CMK (cell line): Measurements from ENCODE around the gene ADAM30.
A peak's percentile ranks its signal among the peaks of the same experiment; 100 is the strongest.
"Not testable (repeated sequence)": the region's sequence is repeated elsewhere in the genome, so short reads cannot be mapped to it uniquely, and the experiment has no call there.

ENCODE experiments used
- DNase-seq: peaks from one replicate; pipeline ENCODE4 v3.0.0-alpha.2; 2010; ENCODE audit warnings: low read depth

Gene ADAM30

GRCh38 chr1:119873135-119874015 is 22.9 kb downstream of the ADAM30 start:
- no peak for DNase-seq

- DNase-seq, result no peak
Observed at GRCh38 chr1:119871881-119872280, 24.4 kb downstream of the ADAM30 start.

GRCh38 chr1:119870917-119871596 is 25.3 kb downstream of the ADAM30 start:
- peak; percentile 50 for DNase-seq

GRCh38 chr1:119869995-119870394 is 26.3 kb downstream of the ADAM30 start:
- no peak for DNase-seq

- DNase-seq, result no peak
Observed at GRCh38 chr1:119868176-119868575, 28.1 kb downstream of the ADAM30 start.

GRCh38 chr1:119866451-119866850 is 29.9 kb downstream of the ADAM30 start:
- DNase-seq, result no peak

- no peak for DNase-seq
Observed at GRCh38 chr1:119865627-119866026, 30.7 kb downstream of the ADAM30 start.

GRCh38 chr1:119862276-119862675 is 34.0 kb downstream of the ADAM30 start:
- DNase-seq, result no peak

- no peak for DNase-seq
Observed at GRCh38 chr1:119861547-119861946, 34.8 kb downstream of the ADAM30 start.

GRCh38 chr1:119859647-119860046 is 36.7 kb downstream of the ADAM30 start:
- peak; percentile 5 for DNase-seq

GRCh38 chr1:119858556-119859214 is 37.6 kb downstream of the ADAM30 start:
- not testable (repeated sequence) for DNase-seq

GRCh38 chr1:119858126-119858525 is 38.2 kb downstream of the ADAM30 start:
- DNase-seq, result no peak

- DNase-seq, result no peak
Observed at GRCh38 chr1:119853155-119853554, 43.2 kb downstream of the ADAM30 start.

GRCh38 chr1:119844206-119844605 is 52.1 kb downstream of the ADAM30 start:
- not testable (repeated sequence) for DNase-seq
